Measurements from ENCODE around the gene ZFR2. TPM values are rescaled to one million over a fixed set of nuclear protein-coding genes. Genes with fewer than 3 reads are reported as not detected.

The ZFR2 gene
- total RNA-seq, 1 experiment from 2014 or later: 1.7 TPM

GRCh38 chr19:3852177-3852511 is 16.7 kb downstream of the ZFR2 start:
- TF ChIP-seq CTCF (conservative IDR thresholded peaks at IDR 0.05; ENCODE audit: low read depth, low read length) (no peak), EZH2 (IDR thresholded peaks at IDR 0.05; ENCODE audit: borderline replicate concordance, low read depth, low read length, poor library complexity, severe bottlenecking) (no peak)
- POLR2A ChIA-PET (ENCODE audit: low non-redundant PET): no interaction called here

GRCh38 chr19:3851254-3852176 is 17.3 kb downstream of the ZFR2 start:
- no peak overlapping the region for H3K27ac ChIP-seq (ENCODE audit: low read depth, low read length, poor library complexity, severe bottlenecking)
- H3K27me3 ChIP-seq (replicated peaks; ENCODE audit: insufficient read depth, low read depth, low read length, poor library complexity): no peaks in the 10 kb centered on the region
- no peaks in the 10 kb centered on the region for H3K4me1 ChIP-seq (ENCODE audit: insufficient read depth, low read length, poor library complexity, severe bottlenecking)
- no peak for DNase-seq (ENCODE audit: low spot score)
- ChIA-PET CTCF (interaction anchor here (0.7 kb wide), 1 partner anchor 193 kb away, joined by 3 read pairs; no protein-coding TSS in a partner anchor), POLR2A (ENCODE audit: low non-redundant PET) (no interaction called here)
- TF ChIP-seq CTCF (conservative IDR thresholded peaks at IDR 0.05; ENCODE audit: low read depth, low read length) (no peak), EZH2 (IDR thresholded peaks at IDR 0.05; ENCODE audit: borderline replicate concordance, low read depth, low read length, poor library complexity, severe bottlenecking) (no peak)
- no peak overlapping the region for H3K4me3 ChIP-seq (ENCODE audit: low read depth, low read length, poor library complexity, severe bottlenecking)
- intact Hi-C loops (cut with micrococcal nuclease; ENCODE audit: unreplicated experiment): no loop called here
- H3K36me3 ChIP-seq (ENCODE audit: insufficient read depth, low read length, poor library complexity, severe bottlenecking): no peaks in the 10 kb centered on the region
- BruUV-seq (replicated peaks): no TSS peak
- H3K9me3 ChIP-seq (ENCODE audit: low read depth, low read length, poor library complexity, severe bottlenecking): peaks cover 10% of the 10 kb centered on the region

More at GRCh38 chr19:3852177-3852511, 16.7 kb downstream of the ZFR2 start:
- intact Hi-C loops (cut with micrococcal nuclease; ENCODE audit: unreplicated experiment): no loop called here
- CTCF ChIA-PET: interaction anchor here (0.7 kb wide), 1 partner anchor 193 kb away, joined by 3 read pairs; no protein-coding TSS in a partner anchor
- Histone ChIP-seq H3K4me3 (ENCODE audit: low read depth, low read length, poor library complexity, severe bottlenecking) (no peak overlapping the region), H3K9me3 (ENCODE audit: low read depth, low read length, poor library complexity, severe bottlenecking) (peaks cover 10% of the 10 kb centered on the region), H3K27ac (ENCODE audit: low read depth, low read length, poor library complexity, severe bottlenecking) (no peak overlapping the region), H3K36me3 (ENCODE audit: insufficient read depth, low read length, poor library complexity, severe bottlenecking) (no peaks in the 10 kb centered on the region), H3K4me1 (ENCODE audit: insufficient read depth, low read length, poor library complexity, severe bottlenecking) (no peaks in the 10 kb centered on the region), H3K27me3 (replicated peaks; ENCODE audit: insufficient read depth, low read depth, low read length, poor library complexity) (no peaks in the 10 kb centered on the region)
- BruUV-seq (replicated peaks): no TSS peak
- no peak for DNase-seq (ENCODE audit: low spot score)

DNA sequence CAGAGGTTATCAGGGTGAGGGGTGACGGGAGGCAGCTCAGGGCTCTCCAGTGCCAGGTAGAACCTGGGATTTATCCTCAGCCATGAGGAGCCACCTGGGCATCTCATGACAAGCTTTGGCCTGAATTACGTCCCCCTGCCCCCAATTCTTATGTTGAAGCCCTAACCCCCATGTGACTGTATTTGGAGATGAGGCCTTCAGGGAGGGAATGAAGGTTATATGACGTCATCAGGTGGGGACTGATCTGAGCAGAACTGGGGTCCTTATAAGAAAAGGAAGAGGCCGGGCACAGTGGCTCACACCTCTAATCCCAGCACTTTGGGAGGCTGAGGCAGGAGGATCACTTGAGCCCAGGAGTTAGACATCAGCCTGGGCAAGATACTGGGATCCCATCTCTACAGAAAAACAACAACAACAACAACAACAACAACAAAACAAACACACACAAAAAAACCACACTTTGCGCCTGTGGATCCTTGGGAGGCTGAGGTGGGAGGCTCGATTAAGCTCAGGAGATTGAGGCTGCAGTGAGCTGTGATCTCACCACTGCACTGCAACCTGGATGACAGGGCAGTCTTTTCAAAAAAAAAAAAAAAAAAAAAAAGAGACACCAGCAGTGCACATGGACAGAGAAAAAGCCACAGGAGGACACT is 18.4 kb downstream of the ZFR2 start:
- intact Hi-C loops (cut with micrococcal nuclease; ENCODE audit: unreplicated experiment): no loop called here
- Histone ChIP-seq H3K27me3 (replicated peaks; ENCODE audit: insufficient read depth, low read depth, low read length, poor library complexity) (no peaks in the 10 kb centered on the region), H3K4me3 (ENCODE audit: low read depth, low read length, poor library complexity, severe bottlenecking) (no peak overlapping the region), H3K9me3 (ENCODE audit: low read depth, low read length, poor library complexity, severe bottlenecking) (peaks cover 10% of the 10 kb centered on the region), H3K4me1 (ENCODE audit: insufficient read depth, low read length, poor library complexity, severe bottlenecking) (no peaks in the 10 kb centered on the region), H3K36me3 (ENCODE audit: insufficient read depth, low read length, poor library complexity, severe bottlenecking) (no peaks in the 10 kb centered on the region), H3K27ac (ENCODE audit: low read depth, low read length, poor library complexity, severe bottlenecking) (no peak overlapping the region)
- POLR2A ChIA-PET (ENCODE audit: low non-redundant PET): no interaction called here
- no peak for TF ChIP-seq EZH2 (IDR thresholded peaks at IDR 0.05; ENCODE audit: borderline replicate concordance, low read depth, low read length, poor library complexity, severe bottlenecking)
- no peak for TF ChIP-seq CTCF (conservative IDR thresholded peaks at IDR 0.05; ENCODE audit: low read depth, low read length)
- no peak for DNase-seq (ENCODE audit: low spot score)
- BruUV-seq (replicated peaks): no TSS peak
- CTCF ChIA-PET: no interaction called here
